ACC112 (cell line): ENCODE data around the gene GOPC.
"Not testable (repeated sequence)": the region's sequence is repeated elsewhere in the genome, so short reads cannot be mapped to it uniquely, and the experiment has no call there.

ENCODE experiments used
- H2AFZ ChIP-seq: fragments of 200-600 bp; sonication (generic); one replicate; pipeline ENCODE4 v1.6.0; 2017; ENCODE audit warnings: antibody characterized with exemption, low read length; ENCODE audit not compliant: unreplicated experiment
- H3K27ac ChIP-seq: fragments of 200-600 bp; sonication (generic); 2 replicates; pipeline ENCODE4 v1.5.1; 2014; ENCODE audit warnings: low read depth, mild to moderate bottlenecking, antibody characterized with exemption, low read length, moderate library complexity
- H3K27me3 ChIP-seq: fragments of 200-600 bp; sonication (generic); 2 replicates; pipeline ENCODE4 v1.6.1; 2014; ENCODE audit warnings: mild to moderate bottlenecking, antibody characterized with exemption, low read length, moderate library complexity, mixed read lengths; ENCODE audit not compliant: insufficient read depth
- H3K36me3 ChIP-seq: fragments of 200-600 bp; sonication (generic); 2 replicates; pipeline ENCODE4 v1.6.1; 2016; ENCODE audit warnings: mild to moderate bottlenecking, antibody characterized with exemption, low read length, moderate library complexity, mixed read lengths; ENCODE audit not compliant: insufficient read depth
- H3K4me1 ChIP-seq: fragments of 200-600 bp; sonication (generic); one replicate; pipeline ENCODE4 v1.6.1; 2016; ENCODE audit warnings: low read length, mixed read lengths; ENCODE audit not compliant: insufficient read depth, unreplicated experiment, control insufficient read depth
- H3K4me3 ChIP-seq: fragments of 200-600 bp; sonication (generic); 2 replicates; pipeline ENCODE4 v1.5.1; 2014; ENCODE audit warnings: mild to moderate bottlenecking, low read depth, low read length
- H3K79me2 ChIP-seq: fragments of 200-600 bp; sonication (generic); one replicate; pipeline ENCODE4 v1.6.0; 2016; ENCODE audit warnings: low read length; ENCODE audit not compliant: control insufficient read depth, unreplicated experiment, insufficient read depth

GOPC gene

GRCh38 chr6:117517995-117518394 lies 84.3 kb downstream of the GOPC start:
- not testable (repeated sequence) for H3K27ac ChIP-seq, H3K36me3 ChIP-seq, H3K27me3 ChIP-seq, H2AFZ ChIP-seq, H3K4me3 ChIP-seq, H3K4me1 ChIP-seq
- peaks cover 11% of the 10 kb centered on the region for H3K79me2 ChIP-seq

DNA sequence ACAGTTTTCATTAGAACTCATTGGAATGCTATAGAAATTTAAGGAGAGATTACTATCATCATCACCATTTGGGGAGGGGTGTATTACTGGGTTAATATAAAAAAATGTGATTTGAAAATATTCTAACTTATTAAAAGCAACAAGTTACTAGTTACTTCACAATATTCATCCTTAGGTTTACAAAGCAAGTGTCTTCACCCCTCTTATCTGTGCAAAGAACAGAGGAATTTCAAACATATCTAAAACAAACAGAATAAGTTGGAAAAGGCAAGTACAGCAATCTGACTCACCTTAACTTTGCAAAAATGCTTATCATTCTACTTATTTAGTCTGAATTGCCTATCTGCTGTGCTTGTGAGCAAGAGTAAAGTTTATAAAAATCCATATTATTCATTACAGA lies 87.0 kb downstream of the GOPC start:
- H3K4me3 ChIP-seq = no peak overlapping the region
- H3K27ac ChIP-seq = no peak overlapping the region
- H3K4me1 ChIP-seq = peaks cover 9% of the 10 kb centered on the region
- H3K36me3 ChIP-seq = peaks cover 7% of the 10 kb centered on the region
- no peak overlapping the region for H2AFZ ChIP-seq
- no peaks in the 10 kb centered on the region for H3K27me3 ChIP-seq
- H3K79me2 ChIP-seq = peaks cover 8% of the 10 kb centered on the region

- no peak overlapping the region for H3K27ac ChIP-seq
- H3K27me3 ChIP-seq = no peaks in the 10 kb centered on the region
- H3K79me2 ChIP-seq = peaks cover 8% of the 10 kb centered on the region
- H3K36me3 ChIP-seq = peaks cover 7% of the 10 kb centered on the region
- H3K4me1 ChIP-seq = peaks cover 9% of the 10 kb centered on the region
- no peak overlapping the region for H2AFZ ChIP-seq
- H3K4me3 ChIP-seq = no peak overlapping the region
Observed at GRCh38 chr6:117514655-117515054, 87.7 kb downstream of the GOPC start.

DNA sequence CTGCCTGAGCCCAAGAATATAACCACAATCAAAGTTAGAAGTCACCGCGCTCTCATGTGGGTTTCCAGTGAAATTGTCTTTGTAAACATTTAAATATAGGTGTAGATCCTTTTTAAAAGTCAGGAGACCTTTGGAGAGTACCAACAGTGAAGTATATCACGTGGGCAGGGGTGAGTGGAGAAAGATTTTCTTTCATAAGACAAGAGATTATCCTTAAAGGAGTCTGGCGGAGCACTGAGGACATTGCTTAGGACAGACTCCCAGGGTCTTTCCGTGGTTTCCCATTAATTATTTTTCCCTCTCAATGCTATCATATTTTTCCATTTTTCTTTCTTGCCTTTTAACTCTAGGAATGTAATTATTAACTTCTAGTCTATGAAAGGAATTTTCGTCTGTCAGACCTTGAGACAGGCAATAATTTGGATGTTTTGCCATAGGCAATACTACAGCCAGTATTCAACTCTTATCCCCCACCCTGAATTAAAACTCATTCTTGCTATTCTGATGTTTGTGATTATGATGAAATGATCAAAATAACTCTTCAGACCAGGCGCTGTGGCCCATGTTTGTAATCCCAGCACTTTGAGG lies 88.4 kb downstream of the GOPC start:
- Histone ChIP-seq H3K36me3 (peaks cover 7% of the 10 kb centered on the region), H3K4me1 (peaks cover 9% of the 10 kb centered on the region), H3K27me3 (no peaks in the 10 kb centered on the region), H3K4me3 (no peak overlapping the region), H2AFZ (no peak overlapping the region), H3K27ac (no peak overlapping the region), H3K79me2 (peaks cover 7% of the 10 kb centered on the region)

- peaks cover 9% of the 10 kb centered on the region for H3K4me1 ChIP-seq
- H3K79me2 ChIP-seq = peaks cover 5% of the 10 kb centered on the region
- no peak overlapping the region for H3K4me3 ChIP-seq
- H3K27me3 ChIP-seq = no peaks in the 10 kb centered on the region
- H3K36me3 ChIP-seq = peaks cover 7% of the 10 kb centered on the region
- H2AFZ ChIP-seq = no peak overlapping the region
- H3K27ac ChIP-seq = no peak overlapping the region
Observed at GRCh38 chr6:117512987-117513573, 89.2 kb downstream of the GOPC start.

DNA sequence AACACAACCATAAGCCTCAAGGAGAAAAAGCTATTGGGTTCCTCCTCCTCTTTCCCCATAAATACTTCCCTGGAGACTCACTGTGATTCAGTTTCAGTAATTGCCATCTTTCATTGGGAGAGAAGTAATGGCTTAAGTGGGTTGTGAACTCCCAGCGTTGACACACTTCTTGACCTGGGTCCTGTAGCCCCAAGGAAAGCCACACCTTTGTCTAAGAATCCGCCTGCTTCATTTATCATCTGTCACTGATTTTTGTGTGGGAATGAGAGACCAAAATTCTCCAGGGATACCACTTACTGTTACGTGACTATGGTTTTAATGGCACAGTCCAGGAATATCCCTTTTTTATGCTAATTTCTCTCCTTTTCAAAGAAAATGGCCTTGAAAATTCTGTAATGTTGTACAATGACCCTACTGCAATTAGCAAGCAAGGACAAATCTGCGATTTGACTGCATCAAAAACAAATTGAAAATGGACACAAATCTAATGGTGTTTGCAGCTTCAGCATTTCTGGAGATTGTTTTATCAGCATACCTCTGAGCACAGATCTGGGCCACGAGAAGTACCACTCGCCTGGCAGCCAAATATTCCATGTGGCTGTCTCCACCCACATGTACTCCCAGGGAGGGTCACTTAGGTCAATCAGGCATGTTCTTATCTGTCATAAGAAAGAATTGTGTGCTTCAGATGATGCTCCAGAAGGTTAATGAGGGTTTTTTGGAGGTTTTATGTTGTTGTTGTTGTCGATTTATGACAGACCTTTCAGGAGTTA lies 90.1 kb downstream of the GOPC start:
- Histone ChIP-seq H3K4me3 (no peak overlapping the region), H2AFZ (no peak overlapping the region), H3K27me3 (no peaks in the 10 kb centered on the region), H3K27ac (no peak overlapping the region), H3K79me2 (peaks cover 5% of the 10 kb centered on the region), H3K36me3 (peaks cover 7% of the 10 kb centered on the region), H3K4me1 (peaks cover 9% of the 10 kb centered on the region)
